Neural progenitor cell (in vitro differentiated cells): ENCODE results near the gene SLC36A1. TPM values are rescaled to one million over a fixed set of nuclear protein-coding genes. Genes with fewer than 3 reads are reported as not detected.

Experiments
- DNase-seq: peaks from one replicate; pipeline ENCODE4 v3.0.0-alpha.2; 2016; ENCODE audit warnings: low spot score
- H2AFZ ChIP-seq: fragments of 200-600 bp; sonication (generic); replicated peaks from 2 replicates; pipeline ENCODE4 v1.6.1; 2016; ENCODE audit warnings: antibody characterized with exemption
- H3F3A ChIP-seq: fragments of 200-600 bp; sonication (generic); 2 replicates; pipeline ENCODE4 v1.6.1; 2016; ENCODE audit warnings: antibody characterized with exemption, low read depth
- H3K27ac ChIP-seq: fragments of 200-600 bp; sonication (generic); 2 replicates; pipeline ENCODE4 v1.5.1; 2016; ENCODE audit warnings: mild to moderate bottlenecking
- H3K27me3 ChIP-seq: fragments of 200-600 bp; sonication (generic); 2 replicates; pipeline ENCODE4 v1.6.1; 2016; ENCODE audit warnings: mild to moderate bottlenecking, moderate library complexity
- H3K36me3 ChIP-seq: fragments of 200-600 bp; sonication (generic); 2 replicates; pipeline ENCODE4 v1.5.1; 2016
- H3K4me1 ChIP-seq: fragments of 200-600 bp; sonication (generic); 2 replicates; pipeline ENCODE4 v1.6.1; 2016; ENCODE audit warnings: mixed run types
- H3K4me2 ChIP-seq: fragments of 200-600 bp; sonication (generic); 2 replicates; pipeline ENCODE4 v1.6.1; 2016
- H3K4me3 ChIP-seq: fragments of 200-600 bp; sonication (generic); 2 replicates; pipeline ENCODE4 v1.5.1; 2016
- H3K79me2 ChIP-seq: fragments of 200-600 bp; sonication (generic); 2 replicates; pipeline ENCODE4 v1.6.1; 2016; ENCODE audit warnings: low read depth
- H3K9ac ChIP-seq: fragments of 200-600 bp; sonication (generic); 2 replicates; pipeline ENCODE4 v1.6.1; 2016
- H3K9me3 ChIP-seq: fragments of 200-600 bp; sonication (generic); 2 replicates; pipeline ENCODE4 v1.5.1; 2016; ENCODE audit warnings: low read depth
- H4K20me1 ChIP-seq: fragments of 200-600 bp; sonication (generic); 2 replicates; pipeline ENCODE4 v1.6.1; 2016; ENCODE audit warnings: low read depth
- H3K27ac Mint-ChIP-seq: 3 replicates; pipeline ENCODE4 v1.8.0; 2021; ENCODE audit warnings: mixed read lengths
- H3K27me3 Mint-ChIP-seq: 2 replicates; pipeline ENCODE4 v1.8.0; 2022; ENCODE audit warnings: low read depth, mild to moderate bottlenecking, inconsistent platforms, moderate library complexity, mixed read lengths; ENCODE audit not compliant: insufficient read depth
- H3K36me3 Mint-ChIP-seq: 3 replicates; pipeline ENCODE4 v1.8.0; 2021; ENCODE audit warnings: mixed read lengths
- H3K4me1 Mint-ChIP-seq: 3 replicates; pipeline ENCODE4 v1.8.0; 2021; ENCODE audit warnings: mixed read lengths
- H3K4me3 Mint-ChIP-seq: 3 replicates; pipeline ENCODE4 v1.8.0; 2021; ENCODE audit warnings: mild to moderate bottlenecking, moderate library complexity, mixed read lengths
- H3K9me3 Mint-ChIP-seq: 3 replicates; pipeline ENCODE4 v1.8.0; 2020; ENCODE audit warnings: mixed read lengths
- CTCF ChIP-seq: fragments of 200-600 bp; sonication (generic); IDR thresholded peaks from 2 replicates; pipeline ENCODE4 v1.5.1; 2017; ENCODE audit warnings: antibody characterized with exemption, mild to moderate bottlenecking
- EZH2 ChIP-seq: fragments of 200-600 bp; sonication (generic); IDR thresholded peaks from 2 replicates; pipeline ENCODE4 v1.6.1; 2017; ENCODE audit warnings: antibody characterized with exemption, mild to moderate bottlenecking, moderate library complexity
- EZH2phosphoT487 ChIP-seq: fragments of 200-600 bp; sonication (generic); IDR thresholded peaks from 2 replicates; pipeline ENCODE4 v1.6.1; 2017; ENCODE audit warnings: antibody characterized with exemption
- total RNA-seq: library from RNA; depleted of rRNA; stranded (reverse); fragments of >200 nt; gene quantifications from 2 replicates; pipeline ENCODE4 v1.2.3, GENCODE V29; 2015; ENCODE audit warnings: low replicate concordance

Gene SLC36A1
- total RNA-seq, 1 donor from 2014 or later = 7.8 TPM

DNA sequence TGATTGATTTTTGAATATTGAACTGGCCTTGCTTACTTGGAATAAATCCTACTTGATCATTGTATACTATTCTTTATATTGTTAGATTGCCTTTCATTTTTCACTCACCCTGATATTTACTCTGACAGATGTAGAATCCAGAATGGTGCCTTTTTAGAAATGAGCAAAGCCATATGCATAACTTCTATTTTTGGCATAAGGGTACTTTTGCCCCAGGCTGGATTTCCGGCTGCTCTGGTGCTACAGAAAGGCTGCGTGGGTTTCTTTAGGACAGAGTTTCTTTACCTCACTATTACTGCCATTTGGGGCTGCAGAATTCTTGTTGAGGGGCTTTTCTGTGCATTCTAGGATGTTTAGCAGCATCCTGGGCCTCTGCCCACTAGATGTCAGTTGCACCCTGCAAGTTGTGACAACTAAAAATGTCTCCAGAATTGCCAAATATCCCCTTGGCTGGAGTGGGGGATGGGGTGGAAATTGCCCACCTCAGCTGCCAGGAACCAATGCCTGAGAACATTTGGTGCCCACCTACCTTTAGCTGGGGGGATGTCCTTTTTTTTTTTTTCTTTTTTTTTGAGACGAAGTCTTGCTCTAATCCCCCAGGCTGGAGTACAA, 50.1 kb downstream of the SLC36A1 start:
- Mint-ChIP-seq H3K27ac (no peak overlapping the region), H3K4me3 (no peak overlapping the region), H3K27me3 (no peaks in the 10 kb centered on the region), H3K9me3 (no peaks in the 10 kb centered on the region), H3K4me1 (peaks cover 7% of the 10 kb centered on the region), H3K36me3 (peaks cover 3% of the 10 kb centered on the region)
- DNase-seq = no peak
- peaks cover 20% of the 10 kb centered on the region for H3K4me1 ChIP-seq
- H3K27ac ChIP-seq = no peak overlapping the region
- H3K9ac ChIP-seq = no peak overlapping the region
- H3K9me3 ChIP-seq = no peaks in the 10 kb centered on the region
- peak overlapping the region; percentile 26 for H3K4me2 ChIP-seq
- H3K4me3 ChIP-seq = no peak overlapping the region
- no peaks in the 10 kb centered on the region for H3K36me3 ChIP-seq
- H3K79me2 ChIP-seq = no peaks in the 10 kb centered on the region
- TF ChIP-seq EZH2 (no peak), EZH2phosphoT487 (no peak), CTCF (no peak)
- H3F3A ChIP-seq = peaks cover 18% of the 10 kb centered on the region
- no peaks in the 10 kb centered on the region for H3K27me3 ChIP-seq
- no peaks in the 10 kb centered on the region for H4K20me1 ChIP-seq
- no peak overlapping the region for H2AFZ ChIP-seq

GRCh38 chr5:151498395-151499155, 51.2 kb downstream of the SLC36A1 start:
- Histone ChIP-seq H3K36me3 (no peaks in the 10 kb centered on the region), H3K4me1 (peaks cover 20% of the 10 kb centered on the region), H3K79me2 (no peaks in the 10 kb centered on the region), H4K20me1 (no peaks in the 10 kb centered on the region), H3K9ac (no peak overlapping the region), H2AFZ (no peak overlapping the region), H3K27me3 (no peaks in the 10 kb centered on the region), H3F3A (peaks cover 18% of the 10 kb centered on the region), H3K4me3 (no peak overlapping the region), H3K4me2 (no peak overlapping the region), H3K9me3 (no peaks in the 10 kb centered on the region), H3K27ac (peak overlapping the region; percentile 31)
- peaks cover 3% of the 10 kb centered on the region for H3K36me3 Mint-ChIP-seq
- H3K4me3 Mint-ChIP-seq = no peak overlapping the region
- DNase-seq = no peak
- no peak overlapping the region for H3K27ac Mint-ChIP-seq
- peaks cover 7% of the 10 kb centered on the region for H3K4me1 Mint-ChIP-seq
- H3K9me3 Mint-ChIP-seq = no peaks in the 10 kb centered on the region
- no peak for TF ChIP-seq CTCF
- TF ChIP-seq EZH2phosphoT487 = no peak
- no peak for TF ChIP-seq EZH2
- H3K27me3 Mint-ChIP-seq = no peaks in the 10 kb centered on the region

- Histone ChIP-seq H3K27ac (no peak overlapping the region), H4K20me1 (no peaks in the 10 kb centered on the region), H3K4me2 (no peak overlapping the region), H3K4me3 (no peak overlapping the region), H3K9me3 (no peaks in the 10 kb centered on the region), H3K27me3 (no peaks in the 10 kb centered on the region), H2AFZ (no peak overlapping the region), H3F3A (peaks cover 18% of the 10 kb centered on the region), H3K4me1 (peaks cover 20% of the 10 kb centered on the region), H3K79me2 (no peaks in the 10 kb centered on the region), H3K36me3 (no peaks in the 10 kb centered on the region), H3K9ac (no peak overlapping the region)
- Mint-ChIP-seq H3K27ac (no peak overlapping the region), H3K9me3 (no peaks in the 10 kb centered on the region), H3K4me1 (peaks cover 7% of the 10 kb centered on the region), H3K27me3 (no peaks in the 10 kb centered on the region), H3K4me3 (no peak overlapping the region), H3K36me3 (no peaks in the 10 kb centered on the region)
- TF ChIP-seq CTCF (no peak), EZH2 (no peak)
- peak; percentile 28 for DNase-seq
Measured at GRCh38 chr5:151499501-151500035, 52.2 kb downstream of the SLC36A1 start.
